Fibroblast of villous mesenchyme (primary cell): ENCODE measurements around the gene LRCH1. TPM values are rescaled to one million over a fixed set of nuclear protein-coding genes. Genes with fewer than 3 reads are reported as not detected.

Experiments
- DNase-seq: peaks from one replicate; pipeline ENCODE4 v3.0.0-alpha.2; 2010; ENCODE audit warnings: low read depth
- H3K4me3 ChIP-seq: 2 replicates; pipeline ENCODE4 v1.5.1; 2011; ENCODE audit warnings: low read depth, mild to moderate bottlenecking, low read length
- CTCF ChIP-seq: IDR thresholded peaks from 2 replicates; pipeline ENCODE4 v1.5.1; 2012; ENCODE audit warnings: low read depth, mild to moderate bottlenecking, low read length; ENCODE audit not compliant: insufficient read depth
- total RNA-seq: library from RNA; depleted of rRNA; stranded (reverse); fragments of >200 nt; gene quantifications from 2 replicates; pipeline ENCODE4 v1.2.3, GENCODE V29; 2012

The LRCH1 gene
- total RNA-seq, 1 donor, result 9.1 TPM

GRCh38 chr13:46615888-46616531 is 63.0 kb downstream of the LRCH1 start:
- TF ChIP-seq CTCF, result no peak
- peak overlapping the region; percentile 49 for H3K4me3 ChIP-seq
- peak; percentile 93 for DNase-seq

GRCh38 chr13:46617229-46617721 is 64.3 kb downstream of the LRCH1 start:
- DNase-seq, result peak; percentile 55
- H3K4me3 ChIP-seq, result no peak overlapping the region
- TF ChIP-seq CTCF, result no peak

- no peak for TF ChIP-seq CTCF
- DNase-seq, result no peak
- H3K4me3 ChIP-seq, result no peak overlapping the region
Observed at GRCh38 chr13:46617885-46618284, 64.9 kb downstream of the LRCH1 start.

GRCh38 chr13:46618694-46619254 is 65.8 kb downstream of the LRCH1 start:
- TF ChIP-seq CTCF, result no peak
- no peak overlapping the region for H3K4me3 ChIP-seq
- no peak for DNase-seq

- no peak for TF ChIP-seq CTCF
- DNase-seq, result no peak
- no peak overlapping the region for H3K4me3 ChIP-seq
Observed at GRCh38 chr13:46620029-46620428, 67.1 kb downstream of the LRCH1 start.

- no peak for DNase-seq
- no peak for TF ChIP-seq CTCF
- H3K4me3 ChIP-seq, result no peak overlapping the region
Observed at GRCh38 chr13:46620471-46620870, 67.5 kb downstream of the LRCH1 start.
